SK-N-SH (cell line): ENCODE measurements around the gene CDK14.

ENCODE experiments used
- CTCF ChIP-seq: fragments of 200-600 bp; sonication (generic); IDR thresholded peaks from 2 replicates; pipeline ENCODE4 v1.6.1; 2017; ENCODE audit warnings: antibody characterized with exemption, mild to moderate bottlenecking, moderate library complexity
- SIN3A ChIP-seq: IDR thresholded peaks from 2 replicates; pipeline ENCODE4 v1.6.1; 2012; ENCODE audit warnings: low read depth, mild to moderate bottlenecking, low read length, moderate library complexity, borderline replicate concordance

GRCh38 chr7:90759710-90760109, 163.6 kb downstream of the CDK14 start:
- TF ChIP-seq CTCF (no peak), SIN3A (no peak)
